ENCODE measurements around the gene ENTPD1. TPM values are rescaled to one million over a fixed set of nuclear protein-coding genes. Genes with fewer than 3 reads are reported as not detected.
"Not testable (repeated sequence)": the region's sequence is repeated elsewhere in the genome, so short reads cannot be mapped to it uniquely, and the experiment has no call there.

The ENTPD1 gene
- total and polyA plus RNA-seq, 12 donors: 4.5 to 35.2 (median 18.3) TPM

DNA sequence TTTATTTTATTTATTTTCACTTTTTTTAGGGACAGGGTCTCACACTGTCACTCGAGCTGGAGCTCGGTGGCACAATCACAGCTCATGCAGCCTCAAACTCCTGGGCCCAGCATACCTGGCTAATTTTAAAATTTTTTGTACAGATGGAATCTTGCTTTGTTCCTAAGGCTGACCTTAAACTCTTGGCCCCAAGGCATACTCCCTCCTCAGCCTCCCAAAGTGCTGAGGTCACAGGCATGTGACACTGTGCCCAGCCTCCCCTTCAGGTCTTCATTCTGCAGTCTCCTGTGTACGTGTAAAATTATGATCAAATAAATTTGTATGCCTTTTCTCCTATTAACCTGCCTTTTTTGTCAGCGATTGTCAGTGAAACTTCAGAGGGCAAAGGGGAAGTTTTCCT lies 44.5 kb upstream of the ENTPD1 start:
- Histone ChIP-seq H3K27me3 (no peaks in the 10 kb centered on the region), H3K27ac (no peak overlapping the region), H3K36me3 (replicated peaks in 1 of 2) (no peaks in the 10 kb centered on the region), H3K4me1 (replicated peaks in 1 of 2) (no peaks in the 10 kb centered on the region), H3K9me3 (replicated peaks in 1 of 3) (no peaks in the 10 kb centered on the region), H3K4me3 (no peak overlapping the region)
- DNase-seq: no peak
- intact Hi-C loops (cut with DNase I): no loop called here
- 86 to 92% (median 87%) methylated on average over 4 of the region's 4 CpGs for WGBS, 4 donors
- TF ChIP-seq, protein P1, sequence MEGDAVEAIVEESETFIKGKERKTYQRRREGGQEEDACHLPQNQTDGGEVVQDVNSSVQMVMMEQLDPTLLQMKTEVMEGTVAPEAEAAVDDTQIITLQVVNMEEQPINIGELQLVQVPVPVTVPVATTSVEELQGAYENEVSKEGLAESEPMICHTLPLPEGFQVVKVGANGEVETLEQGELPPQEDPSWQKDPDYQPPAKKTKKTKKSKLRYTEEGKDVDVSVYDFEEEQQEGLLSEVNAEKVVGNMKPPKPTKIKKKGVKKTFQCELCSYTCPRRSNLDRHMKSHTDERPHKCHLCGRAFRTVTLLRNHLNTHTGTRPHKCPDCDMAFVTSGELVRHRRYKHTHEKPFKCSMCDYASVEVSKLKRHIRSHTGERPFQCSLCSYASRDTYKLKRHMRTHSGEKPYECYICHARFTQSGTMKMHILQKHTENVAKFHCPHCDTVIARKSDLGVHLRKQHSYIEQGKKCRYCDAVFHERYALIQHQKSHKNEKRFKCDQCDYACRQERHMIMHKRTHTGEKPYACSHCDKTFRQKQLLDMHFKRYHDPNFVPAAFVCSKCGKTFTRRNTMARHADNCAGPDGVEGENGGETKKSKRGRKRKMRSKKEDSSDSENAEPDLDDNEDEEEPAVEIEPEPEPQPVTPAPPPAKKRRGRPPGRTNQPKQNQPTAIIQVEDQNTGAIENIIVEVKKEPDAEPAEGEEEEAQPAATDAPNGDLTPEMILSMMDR (IDR thresholded peaks at IDR 0.05): no peak
- TF ChIP-seq POLR2A (IDR thresholded peaks at IDR 0.05): no peak

- TF ChIP-seq POLR2A (IDR thresholded peaks at IDR 0.05): no peak
- TF ChIP-seq, protein P1 (IDR thresholded peaks at IDR 0.05): no peak
- Histone ChIP-seq H3K4me1 (replicated peaks in 1 of 2) (no peaks in the 10 kb centered on the region), H3K27me3 (no peaks in the 10 kb centered on the region), H3K4me3 (no peak overlapping the region), H3K36me3 (replicated peaks in 1 of 2) (no peaks in the 10 kb centered on the region), H3K27ac (no peak overlapping the region), H3K9me3 (replicated peaks in 1 of 3) (no peaks in the 10 kb centered on the region)
- intact Hi-C loops (cut with DNase I): no loop called here
- no peak for DNase-seq
- WGBS, 4 donors: 78 to 87% (median 84%) methylated on average over 3 of the region's 3 CpGs
Observed at GRCh38 chr10:95716466-95716865, 39.5 kb upstream of the ENTPD1 start.

DNA sequence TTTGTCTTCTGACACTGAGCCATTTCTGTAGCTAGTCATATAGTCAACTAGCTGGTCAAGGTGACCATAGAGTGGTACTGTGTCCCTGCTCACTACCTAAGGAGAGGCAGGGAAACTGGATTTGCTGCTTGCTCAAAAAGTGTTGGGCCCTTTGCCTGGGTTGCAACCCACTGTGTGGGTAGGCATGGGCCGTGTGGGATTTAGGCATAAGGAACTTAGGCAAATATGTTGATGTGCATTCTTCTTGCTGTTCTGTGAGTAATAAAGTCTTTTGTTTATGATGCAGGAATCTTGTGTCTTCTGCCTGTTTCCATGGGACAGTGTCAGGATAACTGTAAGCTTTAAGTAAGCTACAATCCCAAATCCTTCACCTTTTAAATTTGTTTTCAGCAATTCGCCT lies 39.1 kb upstream of the ENTPD1 start:
- TF ChIP-seq, protein P1 (IDR thresholded peaks at IDR 0.05): no peak
- TF ChIP-seq POLR2A (IDR thresholded peaks at IDR 0.05): no peak
- H3K27ac ChIP-seq: no peak overlapping the region
- no peaks in the 10 kb centered on the region for H3K27me3 ChIP-seq
- 66 to 82% (median 77%) methylated on average over 2 of the region's 2 CpGs for WGBS, 4 donors
- H3K4me3 ChIP-seq: no peak overlapping the region
- H3K9me3 ChIP-seq (replicated peaks in 1 of 3): no peaks in the 10 kb centered on the region
- no peaks in the 10 kb centered on the region for H3K36me3 ChIP-seq (replicated peaks in 1 of 2)
- intact Hi-C loops (cut with DNase I): no loop called here
- no peak for DNase-seq
- no peaks in the 10 kb centered on the region for H3K4me1 ChIP-seq (replicated peaks in 1 of 2)

DNA sequence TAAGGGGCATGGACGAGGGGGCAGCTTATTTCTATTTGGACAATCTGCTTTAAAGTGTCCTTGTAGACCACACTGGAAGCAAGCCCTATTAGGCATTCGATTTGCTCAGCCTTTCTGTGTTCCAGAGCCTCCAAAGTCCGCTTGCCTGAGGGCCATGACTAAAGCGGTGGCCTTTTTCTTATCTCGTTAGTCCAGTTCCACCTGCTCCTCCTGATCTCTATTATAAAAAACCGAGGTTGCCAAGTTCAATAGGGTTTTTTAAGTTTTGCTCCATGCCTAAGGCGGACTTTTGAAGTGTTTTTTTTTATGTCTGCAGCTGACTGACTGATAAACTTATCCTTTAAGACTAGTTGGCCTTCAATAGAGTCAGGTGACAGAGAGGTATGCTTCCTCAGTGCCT lies 35.2 kb upstream of the ENTPD1 start:
- 82 to 88% (median 86%) methylated on average over 6 to 7 of the region's 7 CpGs for WGBS, 4 donors
- H3K4me1 ChIP-seq (replicated peaks in 1 of 2); H3K4me3 ChIP-seq; H3K9me3 ChIP-seq (replicated peaks in 1 of 3); H3K27ac ChIP-seq; DNase-seq; intact Hi-C loops (cut with DNase I); H3K27me3 ChIP-seq; H3K36me3 ChIP-seq (replicated peaks in 1 of 2): not testable (repeated sequence)

DNA sequence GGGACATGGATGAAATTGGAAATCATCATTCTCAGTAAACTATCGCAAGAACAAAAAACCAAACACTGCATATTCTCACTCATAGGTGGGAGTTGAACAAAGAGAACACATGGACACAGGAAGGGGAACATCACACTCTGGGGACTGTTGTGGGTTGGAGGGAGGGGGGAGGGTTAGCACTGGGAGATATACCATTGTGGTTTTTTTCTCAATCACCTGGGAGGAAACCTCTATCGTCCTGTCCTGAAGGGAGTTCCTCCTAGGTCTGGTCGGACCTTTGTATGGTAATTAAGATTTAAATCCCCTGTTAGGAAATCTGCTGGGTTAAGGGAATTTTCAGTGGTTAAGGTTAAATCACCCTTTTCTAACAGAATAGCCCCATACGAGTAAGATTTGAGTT lies 33.5 kb upstream of the ENTPD1 start:
- 73 to 84% (median 80%) methylated on average over 4 of the region's 4 CpGs for WGBS, 4 donors
- DNase-seq; intact Hi-C loops (cut with DNase I): not testable (repeated sequence)

More for the DNA sequence above, 33.5 kb upstream of the ENTPD1 start:
- not testable (repeated sequence) for H3K4me3 ChIP-seq; H3K9me3 ChIP-seq (replicated peaks in 1 of 3); H3K27me3 ChIP-seq; H3K27ac ChIP-seq; H3K36me3 ChIP-seq (replicated peaks in 1 of 2); H3K4me1 ChIP-seq (replicated peaks in 1 of 2)

Measured in adrenal gland (tissue), 12 donors.